GM21786 (cell line): ENCODE results near the gene SPATA31D4.
"Not testable (repeated sequence)": the region's sequence is repeated elsewhere in the genome, so short reads cannot be mapped to it uniquely, and the experiment has no call there.

ENCODE experiments used
- ATAC-seq: cut with Tn5 transposase; IDR thresholded peaks from one replicate; pipeline ENCODE4 v1.9.1; 2021; ENCODE audit not compliant: unreplicated experiment

Gene SPATA31D4

GRCh38 chr9:81928305-81928704 is at the start of gene SPATA31D4:
Gene SPATA31D4, plus strand, starts transcription at chr9:81928428. Its CDS starts 86 bp downstream, at chr9:81928514.
- not testable (repeated sequence) for ATAC-seq

- no peak for ATAC-seq
Observed at GRCh38 chr9:81878530-81878929, 49.7 kb upstream of the SPATA31D4 start.

- no peak for ATAC-seq
Observed at GRCh38 chr9:81879501-81879916, 48.7 kb upstream of the SPATA31D4 start.

GRCh38 chr9:81885602-81886001 is 42.6 kb upstream of the SPATA31D4 start:
- ATAC-seq = no peak

GRCh38 chr9:81886665-81887064 is 41.6 kb upstream of the SPATA31D4 start:
- no peak for ATAC-seq

- ATAC-seq = no peak
Observed at GRCh38 chr9:81890104-81890503, 38.1 kb upstream of the SPATA31D4 start.

GRCh38 chr9:81892440-81892839 is 35.8 kb upstream of the SPATA31D4 start:
- ATAC-seq = no peak

- no peak for ATAC-seq
Observed at GRCh38 chr9:81893929-81894328, 34.3 kb upstream of the SPATA31D4 start.

- ATAC-seq = no peak
Observed at GRCh38 chr9:81894891-81895290, 33.3 kb upstream of the SPATA31D4 start.

GRCh38 chr9:81896070-81896469 is 32.2 kb upstream of the SPATA31D4 start:
- no peak for ATAC-seq

GRCh38 chr9:81898851-81899250 is 29.4 kb upstream of the SPATA31D4 start:
- no peak for ATAC-seq

GRCh38 chr9:81902196-81902595 is 26.0 kb upstream of the SPATA31D4 start:
- no peak for ATAC-seq

- no peak for ATAC-seq
Observed at GRCh38 chr9:81902626-81903025, 25.6 kb upstream of the SPATA31D4 start.

- no peak for ATAC-seq
Observed at GRCh38 chr9:81906671-81907070, 21.6 kb upstream of the SPATA31D4 start.

GRCh38 chr9:81912135-81912534 is 16.1 kb upstream of the SPATA31D4 start:
- ATAC-seq = no peak

GRCh38 chr9:81915801-81916505 is 12.3 kb upstream of the SPATA31D4 start:
- no peak for ATAC-seq

GRCh38 chr9:81918507-81918906 is 9.7 kb upstream of the SPATA31D4 start:
- ATAC-seq = not testable (repeated sequence)

- not testable (repeated sequence) for ATAC-seq
Observed at GRCh38 chr9:81930147-81930546, 1.9 kb downstream of the SPATA31D4 start.

- ATAC-seq = not testable (repeated sequence)
Observed at GRCh38 chr9:81933547-81933946, 5.3 kb downstream of the SPATA31D4 start.

GRCh38 chr9:81943393-81943792 is 15.2 kb downstream of the SPATA31D4 start, which contains the start of gene SPATA31D3:
Gene SPATA31D3, plus strand, starts transcription at chr9:81943500. Its CDS starts 86 bp downstream, at chr9:81943586.
- not testable (repeated sequence) for ATAC-seq

GRCh38 chr9:81948650-81949049 is 20.4 kb downstream of the SPATA31D4 start:
- not testable (repeated sequence) for ATAC-seq

- ATAC-seq = no peak
Observed at GRCh38 chr9:81953096-81953495, 24.9 kb downstream of the SPATA31D4 start.

- no peak for ATAC-seq
Observed at GRCh38 chr9:81955625-81956024, 27.4 kb downstream of the SPATA31D4 start.
